ENCODE data around the gene P2RY13.

Gene P2RY13

GRCh38 chr3:151320131-151320530, 9.2 kb downstream of the P2RY13 start:
- Histone ChIP-seq H2AFZ (ENCODE audit: low read length) (no peak overlapping the region), H3F3A (ENCODE audit: insufficient read depth, low read length) (no peaks in the 10 kb centered on the region), H3K9me3 (replicated peaks; ENCODE audit: insufficient read depth, low read length) (no peaks in the 10 kb centered on the region), H3K9me2 (replicated peaks; ENCODE audit: insufficient read depth, low read length) (no peaks in the 10 kb centered on the region), H3K27me3 (replicated peaks; ENCODE audit: insufficient read depth, low read length) (no peaks in the 10 kb centered on the region), H3K79me2 (ENCODE audit: low read length) (no peaks in the 10 kb centered on the region), H3K4me1 (ENCODE audit: low read length) (no peaks in the 10 kb centered on the region), H3K36me3 (replicated peaks; ENCODE audit: insufficient read depth, low read length) (no peaks in the 10 kb centered on the region), H4K20me1 (ENCODE audit: insufficient read depth, low read length) (no peaks in the 10 kb centered on the region), H3K9ac (ENCODE audit: low read length) (no peak overlapping the region), H3K27ac (ENCODE audit: low read length) (no peak overlapping the region), H3K4me2 (ENCODE audit: low read depth, low read length) (no peak overlapping the region), H3K4me3 (ENCODE audit: low read length) (no peak overlapping the region)
- TF ChIP-seq, protein P1, sequence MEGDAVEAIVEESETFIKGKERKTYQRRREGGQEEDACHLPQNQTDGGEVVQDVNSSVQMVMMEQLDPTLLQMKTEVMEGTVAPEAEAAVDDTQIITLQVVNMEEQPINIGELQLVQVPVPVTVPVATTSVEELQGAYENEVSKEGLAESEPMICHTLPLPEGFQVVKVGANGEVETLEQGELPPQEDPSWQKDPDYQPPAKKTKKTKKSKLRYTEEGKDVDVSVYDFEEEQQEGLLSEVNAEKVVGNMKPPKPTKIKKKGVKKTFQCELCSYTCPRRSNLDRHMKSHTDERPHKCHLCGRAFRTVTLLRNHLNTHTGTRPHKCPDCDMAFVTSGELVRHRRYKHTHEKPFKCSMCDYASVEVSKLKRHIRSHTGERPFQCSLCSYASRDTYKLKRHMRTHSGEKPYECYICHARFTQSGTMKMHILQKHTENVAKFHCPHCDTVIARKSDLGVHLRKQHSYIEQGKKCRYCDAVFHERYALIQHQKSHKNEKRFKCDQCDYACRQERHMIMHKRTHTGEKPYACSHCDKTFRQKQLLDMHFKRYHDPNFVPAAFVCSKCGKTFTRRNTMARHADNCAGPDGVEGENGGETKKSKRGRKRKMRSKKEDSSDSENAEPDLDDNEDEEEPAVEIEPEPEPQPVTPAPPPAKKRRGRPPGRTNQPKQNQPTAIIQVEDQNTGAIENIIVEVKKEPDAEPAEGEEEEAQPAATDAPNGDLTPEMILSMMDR (IDR thresholded peaks at IDR 0.05; ENCODE audit: low read length) = no peak
- no peak for DNase-seq

- no peak overlapping the region for H3K4me2 ChIP-seq (ENCODE audit: low read depth, low read length)
- H3K36me3 ChIP-seq (replicated peaks; ENCODE audit: insufficient read depth, low read length) = no peaks in the 10 kb centered on the region
- no peak for DNase-seq
- H3K27me3 ChIP-seq (replicated peaks; ENCODE audit: insufficient read depth, low read length) = no peaks in the 10 kb centered on the region
- no peak overlapping the region for H3K4me3 ChIP-seq (ENCODE audit: low read length)
- H3K9me2 ChIP-seq (replicated peaks; ENCODE audit: insufficient read depth, low read length) = no peaks in the 10 kb centered on the region
- TF ChIP-seq EZH2phosphoT487 (IDR thresholded peaks at IDR 0.05; ENCODE audit: low read length) (no peak), EZH2 (optimal IDR thresholded peaks at IDR 0.05; ENCODE audit: low read depth, low read length) (no peak)
- TF ChIP-seq, protein P1 (IDR thresholded peaks at IDR 0.05; ENCODE audit: low read length) = no peak
- no peaks in the 10 kb centered on the region for H3F3A ChIP-seq (ENCODE audit: insufficient read depth, low read length)
- no peaks in the 10 kb centered on the region for H3K4me1 ChIP-seq (ENCODE audit: low read length)
- H3K9me3 ChIP-seq (replicated peaks; ENCODE audit: insufficient read depth, low read length) = no peaks in the 10 kb centered on the region
- H3K79me2 ChIP-seq (ENCODE audit: low read length) = no peaks in the 10 kb centered on the region
- H2AFZ ChIP-seq (ENCODE audit: low read length) = no peak overlapping the region
- H3K9ac ChIP-seq (ENCODE audit: low read length) = no peak overlapping the region
- H3K27ac ChIP-seq (ENCODE audit: low read length) = no peak overlapping the region
- no peaks in the 10 kb centered on the region for H4K20me1 ChIP-seq (ENCODE audit: insufficient read depth, low read length)
Measured at GRCh38 chr3:151319628-151320027, 9.7 kb downstream of the P2RY13 start.

DNA sequence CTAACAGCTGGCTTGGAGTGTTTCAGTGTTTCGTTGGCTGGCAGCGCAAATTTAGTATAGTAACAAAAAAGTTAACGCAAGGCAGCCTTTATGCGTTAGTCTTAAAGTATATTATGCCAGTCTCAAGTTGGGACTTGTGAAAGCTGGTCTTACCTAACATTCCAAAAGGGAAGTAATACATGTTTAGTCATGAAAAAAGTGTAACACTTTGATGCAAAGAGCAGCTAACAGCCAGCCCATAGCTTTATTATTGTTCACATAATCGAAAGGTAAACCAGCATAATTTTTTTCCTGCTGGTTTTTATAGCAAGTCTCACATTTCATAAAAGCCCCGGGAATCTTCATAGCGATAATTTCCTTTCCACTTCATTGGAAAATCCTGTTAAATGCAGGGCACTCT, 10.4 kb downstream of the P2RY13 start:
- H3K36me3 ChIP-seq (replicated peaks; ENCODE audit: insufficient read depth, low read length) = no peaks in the 10 kb centered on the region
- TF ChIP-seq, protein P1 (IDR thresholded peaks at IDR 0.05; ENCODE audit: low read length) = no peak
- TF ChIP-seq EZH2 (optimal IDR thresholded peaks at IDR 0.05; ENCODE audit: low read depth, low read length) = no peak
- no peak for TF ChIP-seq EZH2phosphoT487 (IDR thresholded peaks at IDR 0.05; ENCODE audit: low read length)
- no peaks in the 10 kb centered on the region for H3K27me3 ChIP-seq (replicated peaks; ENCODE audit: insufficient read depth, low read length)
- H3K27ac ChIP-seq (ENCODE audit: low read length) = no peak overlapping the region
- no peak overlapping the region for H2AFZ ChIP-seq (ENCODE audit: low read length)
- H3K9me3 ChIP-seq (replicated peaks; ENCODE audit: insufficient read depth, low read length) = no peaks in the 10 kb centered on the region
- no peaks in the 10 kb centered on the region for H4K20me1 ChIP-seq (ENCODE audit: insufficient read depth, low read length)
- no peak overlapping the region for H3K4me3 ChIP-seq (ENCODE audit: low read length)
- no peak overlapping the region for H3K9ac ChIP-seq (ENCODE audit: low read length)
- no peaks in the 10 kb centered on the region for H3F3A ChIP-seq (ENCODE audit: insufficient read depth, low read length)
- no peak for DNase-seq
- H3K79me2 ChIP-seq (ENCODE audit: low read length) = no peaks in the 10 kb centered on the region
- no peaks in the 10 kb centered on the region for H3K9me2 ChIP-seq (replicated peaks; ENCODE audit: insufficient read depth, low read length)
- no peaks in the 10 kb centered on the region for H3K4me1 ChIP-seq (ENCODE audit: low read length)
- H3K4me2 ChIP-seq (ENCODE audit: low read depth, low read length) = no peak overlapping the region
